ENCODE data around the gene HENMT1.

DNA sequence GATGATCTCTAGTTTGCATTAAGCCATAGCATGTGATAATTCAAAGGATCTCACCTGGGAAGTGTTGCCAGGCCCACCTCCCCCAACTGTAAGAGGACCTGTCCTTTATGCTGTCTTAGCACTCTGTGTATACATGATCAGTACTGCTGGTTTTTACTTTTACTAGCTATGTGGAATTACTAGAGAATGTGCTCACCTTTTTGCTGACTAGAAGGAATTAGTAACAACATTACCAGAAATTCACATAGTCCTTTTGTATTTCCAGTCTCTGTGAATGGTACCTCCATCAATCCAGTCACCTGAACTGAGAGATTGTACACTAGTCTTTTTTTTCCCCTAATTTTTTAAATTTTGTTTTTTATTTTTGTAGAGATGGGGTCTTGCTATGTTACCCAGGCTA, 54.4 kb downstream of the HENMT1 start:
- TF ChIP-seq CTCF (IDR thresholded peaks at IDR 0.05), result no peak
- no peak for TF ChIP-seq ZFX (IDR thresholded peaks at IDR 0.05; ENCODE audit: borderline replicate concordance)

All from 22Rv1 (cell line).